PC-9 (cell line): ENCODE results near the gene CD14. TPM values are rescaled to one million over a fixed set of nuclear protein-coding genes. Genes with fewer than 3 reads are reported as not detected.
"Not testable (repeated sequence)": the region's sequence is repeated elsewhere in the genome, so short reads cannot be mapped to it uniquely, and the experiment has no call there.

Source experiments
- BruUV-seq: library from RNA; stranded (reverse); fragments of 400-500 nt; replicated peaks from 2 replicates; lab custom pipeline; 2021; lab: Mats Ljungman, UMichigan
- CTCF ChIA-PET: fragments of 300-600 bp; sonication (Branson Sonifier 250); formaldehyde crosslinking; loops from one replicate; lab custom pipeline; 2022; ENCODE audit warnings: antibody characterized with exemption; lab: Charles Lee
- POLR2A ChIA-PET: fragments of 300-600 bp; sonication (Branson Sonifier 250); formaldehyde crosslinking; loops from one replicate; lab custom pipeline; 2022; ENCODE audit warnings: antibody characterized with exemption; ENCODE audit not compliant: unreplicated experiment; lab: Charles Lee
- DNase-seq, 2 experiments: peaks; one replicate each; pipeline versions ENCODE4 v3.0.0 to v3.0.0-alpha.2; 2015 to 2022; ENCODE audit warnings: mixed read lengths in 1 of 2
- H2AFZ ChIP-seq: fragments of 200-600 bp; sonication (generic); 2 replicates; pipeline ENCODE4 v1.8.1; 2017; ENCODE audit warnings: antibody characterized with exemption
- H3F3A ChIP-seq: fragments of 200-600 bp; sonication (generic); 2 replicates; pipeline ENCODE4 v1.8.1; 2017; ENCODE audit warnings: antibody characterized with exemption, mild to moderate bottlenecking, low read depth; ENCODE audit not compliant: insufficient read depth
- H3K27ac ChIP-seq: fragments of 200-600 bp; sonication (generic); 2 replicates; pipeline ENCODE4 v1.6.1; 2016; ENCODE audit warnings: mixed run types
- H3K27me3 ChIP-seq: fragments of 200-600 bp; sonication (generic); 2 replicates; pipeline ENCODE4 v1.6.1; 2016; ENCODE audit warnings: low read depth, mixed run types; ENCODE audit not compliant: insufficient read depth
- H3K36me3 ChIP-seq: fragments of 200-600 bp; sonication (generic); 2 replicates; pipeline ENCODE4 v1.6.1; 2016; ENCODE audit warnings: low read depth, mixed run types
- H3K4me1 ChIP-seq: fragments of 200-600 bp; sonication (generic); replicated peaks from 2 replicates; pipeline ENCODE4 v1.6.1; 2016; ENCODE audit warnings: mixed run types; ENCODE audit not compliant: insufficient read depth
- H3K4me2 ChIP-seq: fragments of 200-600 bp; sonication (generic); 2 replicates; pipeline ENCODE4 v1.6.1; 2017; ENCODE audit warnings: mixed run types
- H3K4me3 ChIP-seq: fragments of 200-600 bp; sonication (generic); 2 replicates; pipeline ENCODE4 v1.6.1; 2016; ENCODE audit warnings: mixed run types
- H3K79me2 ChIP-seq: fragments of 200-600 bp; sonication (generic); 2 replicates; pipeline ENCODE4 v1.6.1; 2017; ENCODE audit warnings: low read depth, mixed run types
- H3K9me2 ChIP-seq: fragments of 200-600 bp; sonication (generic); 2 replicates; pipeline ENCODE4 v1.8.1; 2017; ENCODE audit warnings: mild to moderate bottlenecking; ENCODE audit not compliant: insufficient read depth
- H3K9me3 ChIP-seq: fragments of 200-600 bp; sonication (generic); 2 replicates; pipeline ENCODE4 v1.8.1; 2016; ENCODE audit warnings: low read depth; ENCODE audit not compliant: insufficient read depth
- H4K20me1 ChIP-seq: fragments of 200-600 bp; sonication (generic); 2 replicates; pipeline ENCODE4 v1.8.1; 2017; ENCODE audit not compliant: insufficient read depth
- CTCF ChIP-seq: fragments of 200-600 bp; sonication (generic); conservative IDR thresholded peaks from 2 replicates; pipeline ENCODE4 v1.6.1; 2017; ENCODE audit warnings: mixed run types, antibody characterized with exemption, mild to moderate bottlenecking, moderate library complexity
- EZH2 ChIP-seq: fragments of 200-600 bp; sonication (generic); IDR thresholded peaks from 2 replicates; pipeline ENCODE4 v1.8.0; 2017; ENCODE audit warnings: antibody characterized with exemption, low read depth
- intact Hi-C: fragments of 100-400 bp; cut with micrococcal nuclease; formaldehyde crosslinking; loops from one replicate; pipeline ENCODE4 v1.10.0; 2022; ENCODE audit not compliant: unreplicated experiment
- total RNA-seq: library from RNA; stranded (reverse); gene quantifications from 2 replicates; pipeline ENCODE4 v1.2.3, GENCODE V29; 2021

The CD14 gene
- total RNA-seq, 1 experiment from 2014 or later: 0.81 TPM

GRCh38 chr5:140627972-140628371 is 5.0 kb downstream of the CD14 start:
- no TSS peak for BruUV-seq
- Histone ChIP-seq H3K36me3 (no peaks in the 10 kb centered on the region), H3K27me3 (no peaks in the 10 kb centered on the region), H3K79me2 (no peaks in the 10 kb centered on the region), H3K4me2 (no peak overlapping the region), H3K4me3 (no peak overlapping the region), H3K4me1 (no peaks in the 10 kb centered on the region), H3K9me2 (no peaks in the 10 kb centered on the region), H4K20me1 (no peaks in the 10 kb centered on the region), H3K9me3 (peaks cover 21% of the 10 kb centered on the region), H2AFZ (no peak overlapping the region), H3K27ac (no peak overlapping the region), H3F3A (peaks cover 13% of the 10 kb centered on the region)
- ChIA-PET POLR2A (interaction anchor here (0.6 kb wide), 1 partner anchor 856 kb away, joined by 3 read pairs; no protein-coding TSS in a partner anchor), CTCF (no interaction called here)
- intact Hi-C loops: no loop called here
- no peak for DNase-seq
- TF ChIP-seq EZH2: no peak
- no peak for TF ChIP-seq CTCF

GRCh38 chr5:140624886-140625285 is 8.1 kb downstream of the CD14 start:
- H3K4me3 ChIP-seq, H3K4me2 ChIP-seq, CTCF ChIA-PET, H3K9me2 ChIP-seq, H3F3A ChIP-seq, H3K27me3 ChIP-seq, H3K4me1 ChIP-seq, BruUV-seq, intact Hi-C loops, H3K36me3 ChIP-seq, DNase-seq, H4K20me1 ChIP-seq, H3K27ac ChIP-seq, H3K79me2 ChIP-seq: not testable (repeated sequence)
- 0 out of 2 replicates have a peak overlapping the region, but pooled peaks have one; percentile 23 for H2AFZ ChIP-seq
- H3K9me3 ChIP-seq: peaks cover 22% of the 10 kb centered on the region
- POLR2A ChIA-PET: interaction anchor here (0.6 kb wide), 1 partner anchor 23 kb away, joined by 4 read pairs; the partner anchor contains the start of gene IK

- DNase-seq, H4K20me1 ChIP-seq, H3K79me2 ChIP-seq, POLR2A ChIA-PET, intact Hi-C loops, H3F3A ChIP-seq, H3K4me1 ChIP-seq, H3K9me2 ChIP-seq, H3K36me3 ChIP-seq, H3K27ac ChIP-seq, H3K4me2 ChIP-seq, H3K27me3 ChIP-seq, H3K4me3 ChIP-seq, BruUV-seq, H2AFZ ChIP-seq: not testable (repeated sequence)
- H3K9me3 ChIP-seq: peaks cover 19% of the 10 kb centered on the region
- CTCF ChIA-PET: interaction anchor here (0.6 kb wide), 1 partner anchor 31 kb away, joined by 8 read pairs; no protein-coding TSS in a partner anchor
Observed at GRCh38 chr5:140623061-140623460, 9.9 kb downstream of the CD14 start.

GRCh38 chr5:140622301-140622700 is 10.7 kb downstream of the CD14 start:
- CTCF ChIA-PET: interaction anchor here (0.6 kb wide), 1 partner anchor 27 kb away, joined by 5 read pairs; no protein-coding TSS in a partner anchor
- no peaks in the 10 kb centered on the region for H4K20me1 ChIP-seq

More at GRCh38 chr5:140622301-140622700, 10.7 kb downstream of the CD14 start:
- no TSS peak for BruUV-seq
- POLR2A ChIA-PET: no interaction called here
- H2AFZ ChIP-seq: no peak overlapping the region
- peaks cover 13% of the 10 kb centered on the region for H3K9me3 ChIP-seq
- no peak for TF ChIP-seq EZH2
- no peak for TF ChIP-seq CTCF
- H3K27me3 ChIP-seq: peaks cover 3% of the 10 kb centered on the region; the same call in 1 of the 2 replicates
- no peaks in the 10 kb centered on the region for H3K36me3 ChIP-seq
- no peak overlapping the region for H3K27ac ChIP-seq
- H3K4me1 ChIP-seq: no peaks in the 10 kb centered on the region
- H3K4me2 ChIP-seq: no peak overlapping the region
- no peaks in the 10 kb centered on the region for H3K9me2 ChIP-seq
- H3K79me2 ChIP-seq: no peaks in the 10 kb centered on the region
- intact Hi-C loops: no loop called here
- no peaks in the 10 kb centered on the region; the same call in 1 of the 2 replicates for H3F3A ChIP-seq
- DNase-seq: no peak
- no peak overlapping the region for H3K4me3 ChIP-seq
